ENCODE measurements around the gene ULK3. TPM values are rescaled to one million over a fixed set of nuclear protein-coding genes. Genes with fewer than 3 reads are reported as not detected.

Gene ULK3
- total RNA-seq, 2 donors from 2014 or later: 34.9 to 72.2 TPM

DNA sequence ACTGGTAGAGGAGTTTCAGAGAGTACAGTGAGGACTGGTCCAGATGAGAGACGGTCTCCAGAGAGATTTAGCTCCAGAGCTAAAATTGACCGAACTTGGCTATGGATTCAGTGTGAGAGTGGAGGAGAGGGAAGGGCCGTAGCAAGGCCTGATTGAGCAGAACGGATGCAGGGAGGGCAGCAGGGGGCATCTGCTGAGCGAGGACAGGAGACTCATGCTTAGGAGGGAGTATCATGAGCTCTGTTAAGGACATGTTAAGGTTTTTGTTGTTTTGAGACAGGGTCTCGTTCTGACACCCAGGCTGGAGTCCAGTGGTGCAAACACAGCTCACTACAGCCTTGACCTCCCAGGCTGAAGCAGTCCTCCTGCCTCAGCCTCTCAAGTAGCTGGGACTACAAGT lies 38.0 kb downstream of the ULK3 start:
- Histone ChIP-seq H3K4me1 (ENCODE audit: control insufficient read depth in 1 of 2, low read depth in 2 of 2) (no peaks in the 10 kb centered on the region), H3K9me3 (no peaks in the 10 kb centered on the region), H3K36me3 (peaks cover 19% of the 10 kb centered on the region), H3K4me3 (no peak overlapping the region), H3K27ac (no peak overlapping the region), H3K27me3 (replicated peaks; ENCODE audit: insufficient read depth) (no peaks in the 10 kb centered on the region)
- TF ChIP-seq, protein P1, sequence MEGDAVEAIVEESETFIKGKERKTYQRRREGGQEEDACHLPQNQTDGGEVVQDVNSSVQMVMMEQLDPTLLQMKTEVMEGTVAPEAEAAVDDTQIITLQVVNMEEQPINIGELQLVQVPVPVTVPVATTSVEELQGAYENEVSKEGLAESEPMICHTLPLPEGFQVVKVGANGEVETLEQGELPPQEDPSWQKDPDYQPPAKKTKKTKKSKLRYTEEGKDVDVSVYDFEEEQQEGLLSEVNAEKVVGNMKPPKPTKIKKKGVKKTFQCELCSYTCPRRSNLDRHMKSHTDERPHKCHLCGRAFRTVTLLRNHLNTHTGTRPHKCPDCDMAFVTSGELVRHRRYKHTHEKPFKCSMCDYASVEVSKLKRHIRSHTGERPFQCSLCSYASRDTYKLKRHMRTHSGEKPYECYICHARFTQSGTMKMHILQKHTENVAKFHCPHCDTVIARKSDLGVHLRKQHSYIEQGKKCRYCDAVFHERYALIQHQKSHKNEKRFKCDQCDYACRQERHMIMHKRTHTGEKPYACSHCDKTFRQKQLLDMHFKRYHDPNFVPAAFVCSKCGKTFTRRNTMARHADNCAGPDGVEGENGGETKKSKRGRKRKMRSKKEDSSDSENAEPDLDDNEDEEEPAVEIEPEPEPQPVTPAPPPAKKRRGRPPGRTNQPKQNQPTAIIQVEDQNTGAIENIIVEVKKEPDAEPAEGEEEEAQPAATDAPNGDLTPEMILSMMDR (IDR thresholded peaks at IDR 0.05): no peak
- DNase-seq (ENCODE audit: low spot score) (no peak), ATAC-seq (ENCODE audit: insufficient number of reproducible peaks, low FRiP score, low read depth) (no peak)

DNA sequence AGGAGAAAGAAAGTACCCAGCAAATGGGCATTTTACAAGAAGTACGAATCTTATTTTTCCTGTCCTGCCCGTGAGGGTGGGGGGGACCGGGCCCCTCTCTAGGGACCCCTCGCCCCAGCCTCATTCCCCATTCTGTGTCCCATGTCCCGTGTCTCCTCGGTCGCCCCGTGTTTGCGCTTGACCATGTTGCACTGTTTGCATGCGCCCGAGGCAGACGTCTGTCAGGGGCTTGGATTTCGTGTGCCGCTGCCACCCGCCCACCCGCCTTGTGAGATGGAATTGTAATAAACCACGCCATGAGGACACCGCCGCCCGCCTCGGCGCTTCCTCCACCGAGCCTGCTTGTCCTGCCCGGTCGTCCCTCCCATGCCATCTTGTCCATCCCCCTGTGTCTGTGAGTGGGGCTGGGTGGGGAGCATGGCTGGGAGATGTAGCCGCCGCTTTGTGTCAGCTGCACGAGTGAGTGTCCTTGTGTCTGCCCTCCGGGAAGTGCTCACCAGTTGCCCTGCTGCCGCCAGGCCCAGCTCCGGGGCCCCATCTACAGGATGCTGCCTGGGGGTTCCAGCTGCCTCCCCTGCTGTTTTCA lies 40.0 kb downstream of the ULK3 start:
- Histone ChIP-seq H3K36me3 (peaks cover 21% of the 10 kb centered on the region), H3K9me3 (no peaks in the 10 kb centered on the region), H3K4me1 (ENCODE audit: control insufficient read depth in 1 of 2, low read depth in 2 of 2) (no peaks in the 10 kb centered on the region), H3K4me3 (no peak overlapping the region), H3K27ac (no peak overlapping the region), H3K27me3 (replicated peaks; ENCODE audit: insufficient read depth) (no peaks in the 10 kb centered on the region)
- DNase-seq (ENCODE audit: low spot score) (no peak), ATAC-seq (ENCODE audit: insufficient number of reproducible peaks, low FRiP score, low read depth) (no peak)
- TF ChIP-seq, protein P1 (IDR thresholded peaks at IDR 0.05): no peak

- H3K27me3 ChIP-seq (replicated peaks; ENCODE audit: insufficient read depth): no peaks in the 10 kb centered on the region
- TF ChIP-seq, protein P1 (IDR thresholded peaks at IDR 0.05): no peak
- H3K27ac ChIP-seq: no peak overlapping the region
- DNase-seq (ENCODE audit: low spot score) (no peak), ATAC-seq (ENCODE audit: insufficient number of reproducible peaks, low FRiP score, low read depth) (no peak)
- no peaks in the 10 kb centered on the region for H3K9me3 ChIP-seq
- H3K4me3 ChIP-seq: no peak overlapping the region
- H3K36me3 ChIP-seq: peaks cover 21% of the 10 kb centered on the region
- no peaks in the 10 kb centered on the region for H3K4me1 ChIP-seq (ENCODE audit: control insufficient read depth in 1 of 2, low read depth in 2 of 2)
Observed at GRCh38 chr15:74802290-74802689, 40.7 kb downstream of the ULK3 start.

- no peaks in the 10 kb centered on the region for H3K27me3 ChIP-seq (replicated peaks; ENCODE audit: insufficient read depth)
Observed at GRCh38 chr15:74801311-74801997, 41.5 kb downstream of the ULK3 start.

DNA sequence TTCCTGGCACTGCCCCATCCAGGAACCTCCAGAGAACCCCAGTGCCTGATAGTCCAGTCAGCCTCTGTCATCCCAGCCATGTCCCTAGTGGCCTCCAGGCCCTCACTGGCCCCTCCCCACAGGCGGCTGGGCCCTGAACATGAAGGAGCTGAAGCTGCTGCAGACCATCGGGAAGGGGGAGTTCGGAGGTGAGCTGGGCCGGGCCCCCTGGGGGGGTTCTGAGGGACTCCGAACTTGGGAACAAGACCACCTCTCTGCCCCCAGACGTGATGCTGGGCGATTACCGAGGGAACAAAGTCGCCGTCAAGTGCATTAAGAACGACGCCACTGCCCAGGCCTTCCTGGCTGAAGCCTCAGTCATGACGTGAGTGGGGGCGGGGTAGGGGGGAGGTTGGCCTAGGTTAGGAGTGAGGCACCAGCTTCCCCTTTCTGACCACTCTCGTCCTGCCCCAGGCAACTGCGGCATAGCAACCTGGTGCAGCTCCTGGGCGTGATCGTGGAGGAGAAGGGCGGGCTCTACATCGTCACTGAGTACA lies 42.3 kb downstream of the ULK3 start:
- TF ChIP-seq, protein P1 (IDR thresholded peaks at IDR 0.05): no peak
- ATAC-seq (ENCODE audit: insufficient number of reproducible peaks, low FRiP score, low read depth): no peak
- H3K36me3 ChIP-seq: peaks cover 21% of the 10 kb centered on the region
- no peaks in the 10 kb centered on the region for H3K27me3 ChIP-seq (replicated peaks; ENCODE audit: insufficient read depth)
- no peaks in the 10 kb centered on the region for H3K4me1 ChIP-seq (ENCODE audit: control insufficient read depth in 1 of 2, low read depth in 2 of 2)
- no peaks in the 10 kb centered on the region for H3K9me3 ChIP-seq
- DNase-seq (ENCODE audit: low spot score): no peak
- no peak overlapping the region for H3K4me3 ChIP-seq
- H3K27ac ChIP-seq: no peak overlapping the region

More at GRCh38 chr15:74801311-74801997, 41.5 kb downstream of the ULK3 start:
- Histone ChIP-seq H3K9me3 (no peaks in the 10 kb centered on the region), H3K36me3 (peaks cover 21% of the 10 kb centered on the region), H3K27ac (no peak overlapping the region), H3K4me1 (ENCODE audit: control insufficient read depth in 1 of 2, low read depth in 2 of 2) (no peaks in the 10 kb centered on the region), H3K4me3 (no peak overlapping the region)
- TF ChIP-seq, protein P1 (IDR thresholded peaks at IDR 0.05): no peak
- no peak for DNase-seq (ENCODE audit: low spot score)
- no peak for ATAC-seq (ENCODE audit: insufficient number of reproducible peaks, low FRiP score, low read depth)

Measured in thoracic aorta (tissue), 2 donors.